Measurements from ENCODE around the gene UBQLN1.

UBQLN1 gene

GRCh38 chr9:83675466-83675865 lies 32.3 kb downstream of the UBQLN1 start:
- TF ChIP-seq Cebpa-rat (IDR thresholded peaks at IDR 0.05), result no peak
- Histone ChIP-seq H3K27ac (no peak overlapping the region), H4K20me1 (peaks cover 21 to 100% (median 88%) of the 10 kb centered on the region in 11 experiments; a peak in 19 of 22 replicates), H3K9me3 (replicated peaks in 1 of 11) (no peaks in the 10 kb centered on the region), H3K4me3 (no peak overlapping the region), H3K9ac (no peak overlapping the region), H3K36me3 (peaks cover 97 to 100% (median 99%) of the 10 kb centered on the region in 11 experiments), H3K4me1 (no peaks in the 10 kb centered on the region), H3K4me2 (no peak overlapping the region), H3K27me3 (no peaks in the 10 kb centered on the region)

GRCh38 chr9:83671451-83671850 lies 36.3 kb downstream of the UBQLN1 start:
- H3K4me2 ChIP-seq, result no peak overlapping the region
- H3K27me3 ChIP-seq, result no peaks in the 10 kb centered on the region
- H4K20me1 ChIP-seq, result peaks cover 8 to 93% (median 77%) of the 10 kb centered on the region in 11 experiments; a peak in 19 of 22 replicates
- peaks cover 77 to 98% (median 90%) of the 10 kb centered on the region in 11 experiments for H3K36me3 ChIP-seq
- H3K9me3 ChIP-seq (replicated peaks in 1 of 11), result no peaks in the 10 kb centered on the region
- peaks cover 6 to 13% (median 10%) of the 10 kb centered on the region in 10 experiments for H3K4me1 ChIP-seq
- H3K27ac ChIP-seq, result no peak overlapping the region
- TF ChIP-seq Cebpa-rat (IDR thresholded peaks at IDR 0.05), result no peak
- H3K9ac ChIP-seq, result no peak overlapping the region
- H3K4me3 ChIP-seq, result no peak overlapping the region

GRCh38 chr9:83670381-83670780 lies 37.4 kb downstream of the UBQLN1 start:
- Histone ChIP-seq H3K36me3 (peaks cover 71 to 93% (median 82%) of the 10 kb centered on the region in 11 experiments), H3K27me3 (no peaks in the 10 kb centered on the region), H3K4me1 (peaks cover 16 to 23% (median 21%) of the 10 kb centered on the region in 10 experiments), H3K4me2 (no peak overlapping the region), H4K20me1 (peaks cover 16 to 93% (median 79%) of the 10 kb centered on the region in 11 experiments; a peak in 19 of 22 replicates), H3K9me3 (replicated peaks in 1 of 11) (no peaks in the 10 kb centered on the region), H3K27ac (no peak overlapping the region), H3K4me3 (no peak overlapping the region), H3K9ac (no peak overlapping the region)
- no peak for TF ChIP-seq Cebpa-rat (IDR thresholded peaks at IDR 0.05)

DNA sequence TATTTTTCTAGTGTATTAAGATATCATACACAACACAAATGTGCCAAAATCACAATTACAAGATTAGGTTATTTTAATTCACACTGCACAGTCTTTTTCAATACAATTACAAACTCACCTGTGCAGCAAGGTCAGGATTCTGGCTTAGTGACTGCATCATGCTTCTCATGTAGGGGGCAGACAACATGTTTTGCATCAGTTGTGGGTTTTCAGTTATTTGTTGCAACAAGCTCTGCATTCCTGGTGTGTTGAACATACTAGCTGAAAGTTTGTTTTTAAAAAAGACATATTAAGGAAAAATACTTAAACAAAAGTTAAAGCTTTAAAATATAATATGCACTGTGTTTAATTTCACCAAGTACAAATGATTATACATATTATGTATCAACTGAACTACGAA lies 38.7 kb downstream of the UBQLN1 start:
- Histone ChIP-seq H3K27me3 (no peaks in the 10 kb centered on the region), H3K4me1 (peaks cover 19 to 30% (median 26%) of the 10 kb centered on the region in 10 experiments), H3K27ac (no peak overlapping the region), H3K4me3 (no peak overlapping the region), H4K20me1 (peaks cover 16 to 93% (median 75%) of the 10 kb centered on the region in 11 experiments; a peak in 19 of 22 replicates), H3K36me3 (peaks cover 71 to 93% (median 81%) of the 10 kb centered on the region in 11 experiments), H3K4me2 (no peak overlapping the region), H3K9ac (no peak overlapping the region), H3K9me3 (replicated peaks in 1 of 11) (no peaks in the 10 kb centered on the region)
- no peak for TF ChIP-seq Cebpa-rat (IDR thresholded peaks at IDR 0.05)

DNA sequence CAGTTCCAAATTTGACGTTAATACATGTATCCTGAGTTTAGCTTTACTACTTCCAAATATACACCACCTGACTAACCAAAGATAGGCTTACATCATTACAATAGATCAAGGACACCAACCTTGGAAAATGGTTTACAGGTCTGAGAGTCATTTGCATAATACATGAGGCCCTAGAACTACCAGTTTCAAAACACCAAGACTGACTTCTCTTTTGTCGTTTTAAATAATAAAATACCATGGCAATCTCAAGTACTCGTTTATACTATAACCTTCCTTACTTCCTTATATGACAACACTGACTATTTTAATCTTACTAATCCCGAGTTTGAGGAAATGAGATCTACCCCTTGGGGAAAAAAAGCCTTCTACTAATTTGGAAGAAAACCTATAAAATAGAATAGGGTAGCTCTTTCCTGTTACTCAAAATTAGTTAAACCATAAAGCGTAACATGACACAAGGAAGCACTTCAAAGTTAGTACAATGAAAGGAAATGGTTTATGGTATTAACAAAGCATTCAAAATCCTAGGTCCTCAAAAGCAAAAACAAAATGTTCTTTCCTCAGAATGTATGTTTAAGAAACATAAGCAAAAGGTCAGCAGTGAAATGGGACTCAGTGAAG lies 42.1 kb downstream of the UBQLN1 start:
- Histone ChIP-seq H3K4me2 (peak overlapping the region; percentile 27 to 72 (median 49); a peak in 21 of 22 replicates), H4K20me1 (peaks cover 8 to 79% (median 50%) of the 10 kb centered on the region in 11 experiments; a peak in 17 of 22 replicates), H3K9me3 (replicated peaks in 1 of 11) (no peaks in the 10 kb centered on the region), H3K4me1 (peaks cover 19 to 30% (median 26%) of the 10 kb centered on the region in 10 experiments), H3K9ac (peak overlapping the region in 2 of 11 experiments; percentile 31 to 45; a peak in 3 of 22 replicates), H3K4me3 (no peak overlapping the region), H3K36me3 (peaks cover 71 to 93% (median 81%) of the 10 kb centered on the region in 11 experiments), H3K27me3 (no peaks in the 10 kb centered on the region), H3K27ac (peak overlapping the region in 9 of 11 experiments; percentile 2 to 75 (median 49); a peak in 14 of 22 replicates)
- no peak for TF ChIP-seq Cebpa-rat (IDR thresholded peaks at IDR 0.05)

DNA sequence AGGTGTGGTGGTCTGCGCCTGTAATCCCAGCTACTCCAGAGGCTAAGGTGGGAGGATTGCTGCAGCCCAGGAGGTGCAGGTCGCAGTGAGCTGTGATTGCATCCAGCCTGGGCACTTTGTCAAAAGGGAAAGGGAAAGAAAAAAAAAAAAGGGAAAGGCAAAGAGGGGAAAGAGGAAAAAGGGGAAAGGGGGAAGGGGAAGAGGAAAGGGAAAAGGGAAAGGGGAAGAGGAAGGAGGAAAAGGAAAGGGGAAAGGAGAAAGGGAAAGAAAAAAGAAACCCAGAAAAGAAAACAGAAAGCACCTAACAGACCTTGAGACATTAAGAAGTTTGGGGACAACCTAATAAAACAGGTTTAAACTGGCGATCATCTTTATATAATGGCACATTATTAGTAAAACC lies 44.8 kb downstream of the UBQLN1 start:
- H3K4me2 ChIP-seq, result no peak overlapping the region
- H3K4me1 ChIP-seq, result peaks cover 19 to 30% (median 26%) of the 10 kb centered on the region in 10 experiments
- H3K9ac ChIP-seq, result no peak overlapping the region
- no peaks in the 10 kb centered on the region for H3K27me3 ChIP-seq
- no peak for TF ChIP-seq Cebpa-rat (IDR thresholded peaks at IDR 0.05)
- H3K9me3 ChIP-seq (replicated peaks in 1 of 11), result no peaks in the 10 kb centered on the region
- H4K20me1 ChIP-seq, result peaks cover 8 to 54% (median 32%) of the 10 kb centered on the region in 11 experiments; a peak in 15 of 22 replicates
- H3K36me3 ChIP-seq, result peaks cover 72 to 93% (median 80%) of the 10 kb centered on the region in 11 experiments
- H3K4me3 ChIP-seq, result no peak overlapping the region
- H3K27ac ChIP-seq, result no peak overlapping the region

GRCh38 chr9:83656952-83657351 lies 50.8 kb downstream of the UBQLN1 start:
- TF ChIP-seq Cebpa-rat (IDR thresholded peaks at IDR 0.05), result no peak
- Histone ChIP-seq H4K20me1 (peaks cover 0 to 24% (median 0%) of the 10 kb centered on the region in 11 experiments; a peak in 4 of 22 replicates), H3K27ac (no peak overlapping the region), H3K4me1 (peaks cover 0 to 29% (median 0%) of the 10 kb centered on the region in 10 experiments; a peak in 6 of 20 replicates), H3K4me2 (no peak overlapping the region), H3K4me3 (no peak overlapping the region), H3K9ac (no peak overlapping the region), H3K36me3 (peaks cover 89 to 100% (median 98%) of the 10 kb centered on the region in 11 experiments), H3K9me3 (replicated peaks in 1 of 11) (peaks cover under 1 to 31% (median 15%) of the 10 kb centered on the region in 11 experiments; a peak in 18 of 22 replicates), H3K27me3 (no peaks in the 10 kb centered on the region)

GRCh38 chr9:83656032-83656680 lies 51.6 kb downstream of the UBQLN1 start:
- peaks cover 0 to 32% (median 0%) of the 10 kb centered on the region in 10 experiments; a peak in 6 of 20 replicates for H3K4me1 ChIP-seq
- H3K36me3 ChIP-seq, result peaks cover 89 to 100% (median 98%) of the 10 kb centered on the region in 11 experiments

DNA sequence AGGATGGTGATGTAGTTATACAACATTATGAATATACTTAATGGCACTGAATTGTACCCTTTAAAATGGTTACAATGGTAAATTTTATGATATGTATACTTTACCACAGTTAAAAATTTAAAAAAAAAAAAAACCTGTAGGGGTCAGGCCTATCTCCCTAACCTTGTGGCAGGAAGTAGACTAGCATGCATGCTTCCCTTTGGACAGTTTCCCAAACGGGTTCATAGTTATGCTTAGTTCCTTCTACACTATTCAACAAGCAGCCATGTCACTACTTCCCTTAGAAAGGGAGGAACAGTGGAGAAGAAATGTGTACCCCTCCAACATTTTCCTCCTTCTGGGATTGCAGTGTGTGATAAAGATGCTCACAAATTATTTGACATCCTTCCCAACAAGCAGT lies 52.3 kb downstream of the UBQLN1 start:
- Histone ChIP-seq H3K27ac (no peak overlapping the region), H3K27me3 (no peaks in the 10 kb centered on the region), H4K20me1 (peaks cover 0 to 34% (median 0%) of the 10 kb centered on the region in 11 experiments; a peak in 5 of 22 replicates), H3K4me2 (no peak overlapping the region), H3K4me3 (no peak overlapping the region), H3K9me3 (replicated peaks in 1 of 11) (peaks cover 4 to 36% (median 19%) of the 10 kb centered on the region in 11 experiments; a peak in 18 of 22 replicates), H3K36me3 (peaks cover 88 to 100% (median 99%) of the 10 kb centered on the region in 11 experiments), H3K9ac (no peak overlapping the region), H3K4me1 (peaks cover 0 to 35% (median under 1%) of the 10 kb centered on the region in 10 experiments; a peak in 6 of 20 replicates)
- TF ChIP-seq Cebpa-rat (IDR thresholded peaks at IDR 0.05), result no peak

More at GRCh38 chr9:83656032-83656680, 51.6 kb downstream of the UBQLN1 start:
- no peaks in the 10 kb centered on the region for H3K27me3 ChIP-seq
- H3K4me2 ChIP-seq, result no peak overlapping the region
- H3K9me3 ChIP-seq (replicated peaks in 1 of 11), result peaks cover 4 to 36% (median 19%) of the 10 kb centered on the region in 11 experiments; a peak in 18 of 22 replicates
- no peak overlapping the region for H3K4me3 ChIP-seq
- TF ChIP-seq Cebpa-rat (IDR thresholded peaks at IDR 0.05), result no peak
- peaks cover 0 to 27% (median 0%) of the 10 kb centered on the region in 11 experiments; a peak in 5 of 22 replicates for H4K20me1 ChIP-seq
- no peak overlapping the region for H3K27ac ChIP-seq
- no peak overlapping the region for H3K9ac ChIP-seq

All from BLaER1 treated with 17β-estradiol and CSF1 and Interleukin-3, amounts not matched to agents 10 nM and 100 nM (cell line).